Choroid plexus epithelial cell (primary cell): ENCODE results near the gene PEX19.

Experiments used
- DNase-seq: peaks from one replicate; pipeline ENCODE4 v3.0.0-alpha.2; 2010; ENCODE audit warnings: low read depth
- H3K4me3 ChIP-seq: 2 replicates; pipeline ENCODE4 v1.5.1; 2011; ENCODE audit warnings: low read depth, mild to moderate bottlenecking, control low read depth, low read length, moderate library complexity
- TF ChIP-seq, protein P1 (sequence below): conservative IDR thresholded peaks from 2 replicates; pipeline ENCODE4 v1.5.1; 2011; ENCODE audit warnings: low read depth, mild to moderate bottlenecking, control low read depth, inconsistent platforms, low read length, moderate library complexity

The PEX19 gene

DNA sequence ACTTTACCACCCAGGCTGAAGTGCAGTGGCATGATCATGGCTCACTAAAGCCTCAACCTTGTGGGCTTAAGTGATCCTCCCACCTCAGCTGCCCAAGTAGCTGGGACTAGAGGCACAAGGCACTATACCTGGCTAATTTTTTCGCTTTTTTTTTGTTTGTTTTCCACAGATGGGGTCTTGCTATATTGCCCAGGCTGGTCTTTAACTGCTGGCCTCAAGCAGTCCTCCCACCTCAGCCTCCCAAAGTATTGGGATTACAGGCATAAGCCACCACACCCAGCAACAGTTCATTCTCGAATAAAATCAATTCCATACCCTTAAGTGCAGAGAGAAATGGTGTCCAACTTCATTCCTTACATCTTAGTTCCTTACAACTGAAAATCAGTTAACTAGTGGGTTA, 47.4 kb downstream of the PEX19 start:
- no peak overlapping the region for H3K4me3 ChIP-seq
- TF ChIP-seq, protein P1, sequence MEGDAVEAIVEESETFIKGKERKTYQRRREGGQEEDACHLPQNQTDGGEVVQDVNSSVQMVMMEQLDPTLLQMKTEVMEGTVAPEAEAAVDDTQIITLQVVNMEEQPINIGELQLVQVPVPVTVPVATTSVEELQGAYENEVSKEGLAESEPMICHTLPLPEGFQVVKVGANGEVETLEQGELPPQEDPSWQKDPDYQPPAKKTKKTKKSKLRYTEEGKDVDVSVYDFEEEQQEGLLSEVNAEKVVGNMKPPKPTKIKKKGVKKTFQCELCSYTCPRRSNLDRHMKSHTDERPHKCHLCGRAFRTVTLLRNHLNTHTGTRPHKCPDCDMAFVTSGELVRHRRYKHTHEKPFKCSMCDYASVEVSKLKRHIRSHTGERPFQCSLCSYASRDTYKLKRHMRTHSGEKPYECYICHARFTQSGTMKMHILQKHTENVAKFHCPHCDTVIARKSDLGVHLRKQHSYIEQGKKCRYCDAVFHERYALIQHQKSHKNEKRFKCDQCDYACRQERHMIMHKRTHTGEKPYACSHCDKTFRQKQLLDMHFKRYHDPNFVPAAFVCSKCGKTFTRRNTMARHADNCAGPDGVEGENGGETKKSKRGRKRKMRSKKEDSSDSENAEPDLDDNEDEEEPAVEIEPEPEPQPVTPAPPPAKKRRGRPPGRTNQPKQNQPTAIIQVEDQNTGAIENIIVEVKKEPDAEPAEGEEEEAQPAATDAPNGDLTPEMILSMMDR: no peak
- DNase-seq: no peak

DNA sequence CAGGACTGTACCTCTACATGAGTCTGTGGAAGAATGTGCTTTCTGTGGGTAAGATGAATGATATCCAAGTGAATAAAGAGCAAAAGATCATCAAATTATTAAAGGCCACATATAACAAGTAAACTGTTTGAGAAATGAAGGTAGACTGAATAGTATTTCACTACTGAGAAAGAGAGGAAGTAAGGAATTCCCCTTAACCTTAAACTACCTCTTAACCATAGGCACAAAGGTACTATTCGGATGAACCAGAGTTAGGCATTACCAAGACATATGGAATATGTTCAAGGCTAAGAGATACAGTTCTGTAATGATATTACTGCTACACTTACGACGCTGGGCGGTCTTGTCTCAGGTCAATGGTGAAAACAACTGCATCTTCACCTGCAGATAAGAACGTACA, 48.1 kb downstream of the PEX19 start:
- no peak overlapping the region for H3K4me3 ChIP-seq
- TF ChIP-seq, protein P1: no peak
- DNase-seq: no peak

- H3K4me3 ChIP-seq: no peak overlapping the region
- TF ChIP-seq, protein P1: no peak
- DNase-seq: no peak
Observed at GRCh38 chr1:160232911-160233310, 52.0 kb downstream of the PEX19 start.

- no peak overlapping the region for H3K4me3 ChIP-seq
- TF ChIP-seq, protein P1: no peak
- DNase-seq: no peak
Observed at GRCh38 chr1:160228431-160228830, 56.5 kb downstream of the PEX19 start.

DNA sequence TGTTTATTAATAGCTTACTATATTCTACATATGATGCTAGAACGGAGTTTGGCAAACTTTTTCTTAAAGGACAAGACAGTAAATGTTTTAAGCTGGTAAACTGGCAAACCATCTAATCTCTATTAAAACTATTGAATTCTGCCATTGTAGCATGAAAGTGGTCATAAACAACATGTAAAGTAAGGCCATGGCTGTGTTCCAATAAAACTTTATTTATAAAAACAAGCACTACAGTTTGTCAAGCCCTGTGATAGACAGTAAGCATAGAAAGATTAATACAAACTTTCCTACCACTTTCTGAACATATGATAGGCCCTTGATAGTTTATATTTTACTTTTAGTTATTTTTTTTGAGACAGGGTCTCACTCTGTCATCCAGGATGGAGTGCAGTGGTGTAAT, 57.4 kb downstream of the PEX19 start:
- DNase-seq: no peak
- TF ChIP-seq, protein P1: no peak
- H3K4me3 ChIP-seq: no peak overlapping the region

DNA sequence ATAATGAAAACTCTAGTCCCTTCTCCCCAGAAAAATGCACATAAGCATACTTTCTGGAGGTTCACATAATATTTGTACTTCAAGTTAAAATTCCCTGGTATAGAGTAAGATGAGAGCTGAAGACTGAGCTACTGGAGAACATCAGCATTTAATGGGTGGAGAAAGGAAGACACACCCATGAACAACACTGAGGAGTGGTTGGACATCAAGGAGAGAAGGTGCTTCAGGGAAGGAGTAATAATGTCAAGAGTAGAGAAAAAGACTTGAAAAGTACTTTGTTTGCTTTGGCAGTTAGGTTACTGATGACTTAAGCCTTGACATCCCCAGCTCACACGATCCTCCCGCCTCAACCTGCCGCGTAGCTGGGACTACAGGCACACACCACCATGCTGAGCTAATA, 57.9 kb downstream of the PEX19 start:
- no peak overlapping the region for H3K4me3 ChIP-seq
- DNase-seq: no peak
- TF ChIP-seq, protein P1: no peak
